Kidney epithelial cell (primary cell): ENCODE measurements around the gene DPY19L1. TPM values are rescaled to one million over a fixed set of nuclear protein-coding genes. Genes with fewer than 3 reads are reported as not detected.
"Not testable (repeated sequence)": the region's sequence is repeated elsewhere in the genome, so short reads cannot be mapped to it uniquely, and the experiment has no call there.

Source experiments
- DNase-seq: peaks from one replicate; pipeline ENCODE4 v3.0.0-alpha.2; 2010; ENCODE audit warnings: low read depth
- H3K27me3 ChIP-seq: 2 replicates; pipeline ENCODE4 v1.6.0; 2011; ENCODE audit warnings: low read length; ENCODE audit not compliant: control insufficient read depth, insufficient read depth
- H3K36me3 ChIP-seq: 2 replicates; pipeline ENCODE4 v1.5.1; 2011; ENCODE audit warnings: low read length; ENCODE audit not compliant: control insufficient read depth, insufficient read depth
- H3K4me3 ChIP-seq: 2 replicates; pipeline ENCODE4 v1.5.1; 2011; ENCODE audit warnings: low read depth, mild to moderate bottlenecking, control low read depth, low read length
- CTCF ChIP-seq: IDR thresholded peaks from 2 replicates; pipeline ENCODE4 v1.5.1; 2011; ENCODE audit warnings: mild to moderate bottlenecking, moderate library complexity, low read length, control low read depth, inconsistent platforms; ENCODE audit not compliant: insufficient read depth, poor library complexity, severe bottlenecking
- total RNA-seq: library from RNA; depleted of rRNA; stranded (reverse); fragments of >200 nt; gene quantifications from 2 replicates; pipeline ENCODE4 v1.2.3, GENCODE V29; 2015

The DPY19L1 gene
- total RNA-seq, 1 donor from 2014 or later, result 64.3 TPM

GRCh38 chr7:34973400-34973760 lies 63.9 kb downstream of the DPY19L1 start:
- Histone ChIP-seq H3K27me3 (no peaks in the 10 kb centered on the region), H3K4me3 (no peak overlapping the region), H3K36me3 (peaks cover 1% of the 10 kb centered on the region)
- DNase-seq, result no peak
- no peak for TF ChIP-seq CTCF

- not testable (repeated sequence) for H3K4me3 ChIP-seq, DNase-seq, H3K36me3 ChIP-seq, H3K27me3 ChIP-seq
These were observed 64.4 kb downstream of the DPY19L1 start for GRCh38 chr7:34972739-34973399.

- H3K36me3 ChIP-seq, H3K4me3 ChIP-seq, H3K27me3 ChIP-seq, DNase-seq: not testable (repeated sequence)
These were observed 69.5 kb downstream of the DPY19L1 start for GRCh38 chr7:34967818-34968217.

GRCh38 chr7:34966504-34966903 lies 70.8 kb downstream of the DPY19L1 start:
- not testable (repeated sequence) for H3K36me3 ChIP-seq, H3K27me3 ChIP-seq, DNase-seq, H3K4me3 ChIP-seq

GRCh38 chr7:34958021-34958420 lies 79.3 kb downstream of the DPY19L1 start:
- Histone ChIP-seq H3K36me3 (no peaks in the 10 kb centered on the region), H3K27me3 (no peaks in the 10 kb centered on the region), H3K4me3 (no peak overlapping the region)
- DNase-seq, result no peak
- TF ChIP-seq CTCF, result no peak

- no peak for DNase-seq
- H3K27me3 ChIP-seq, result no peaks in the 10 kb centered on the region
- TF ChIP-seq CTCF, result no peak
- H3K4me3 ChIP-seq, result no peak overlapping the region
- no peaks in the 10 kb centered on the region for H3K36me3 ChIP-seq
These were observed 84.5 kb downstream of the DPY19L1 start for GRCh38 chr7:34952822-34953221.

GRCh38 chr7:34949361-34949760 lies 87.9 kb downstream of the DPY19L1 start:
- Histone ChIP-seq H3K27me3 (no peaks in the 10 kb centered on the region), H3K4me3 (no peak overlapping the region), H3K36me3 (no peaks in the 10 kb centered on the region)
- no peak for TF ChIP-seq CTCF
- DNase-seq, result no peak

GRCh38 chr7:34947427-34947826 lies 89.9 kb downstream of the DPY19L1 start:
- not testable (repeated sequence) for H3K27me3 ChIP-seq, H3K36me3 ChIP-seq, DNase-seq, H3K4me3 ChIP-seq
